ENCODE measurements around the gene LRRC8D.

GRCh38 chr1:89900791-89901708 is 80.2 kb downstream of the LRRC8D start:
- no peak for TF ChIP-seq POLR2A (IDR thresholded peaks at IDR 0.05)
- TF ChIP-seq, protein P1, sequence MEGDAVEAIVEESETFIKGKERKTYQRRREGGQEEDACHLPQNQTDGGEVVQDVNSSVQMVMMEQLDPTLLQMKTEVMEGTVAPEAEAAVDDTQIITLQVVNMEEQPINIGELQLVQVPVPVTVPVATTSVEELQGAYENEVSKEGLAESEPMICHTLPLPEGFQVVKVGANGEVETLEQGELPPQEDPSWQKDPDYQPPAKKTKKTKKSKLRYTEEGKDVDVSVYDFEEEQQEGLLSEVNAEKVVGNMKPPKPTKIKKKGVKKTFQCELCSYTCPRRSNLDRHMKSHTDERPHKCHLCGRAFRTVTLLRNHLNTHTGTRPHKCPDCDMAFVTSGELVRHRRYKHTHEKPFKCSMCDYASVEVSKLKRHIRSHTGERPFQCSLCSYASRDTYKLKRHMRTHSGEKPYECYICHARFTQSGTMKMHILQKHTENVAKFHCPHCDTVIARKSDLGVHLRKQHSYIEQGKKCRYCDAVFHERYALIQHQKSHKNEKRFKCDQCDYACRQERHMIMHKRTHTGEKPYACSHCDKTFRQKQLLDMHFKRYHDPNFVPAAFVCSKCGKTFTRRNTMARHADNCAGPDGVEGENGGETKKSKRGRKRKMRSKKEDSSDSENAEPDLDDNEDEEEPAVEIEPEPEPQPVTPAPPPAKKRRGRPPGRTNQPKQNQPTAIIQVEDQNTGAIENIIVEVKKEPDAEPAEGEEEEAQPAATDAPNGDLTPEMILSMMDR (IDR thresholded peaks at IDR 0.05): no peak

All from heart left ventricle (tissue), 13 donors.